22Rv1 (cell line): ENCODE results near the gene LIN9.

Experiments
- H3K27ac ChIP-seq: fragments of 450-650 bp; 2 replicates; pipeline ENCODE4 v1.5.1; 2017
- ZFX ChIP-seq: fragments of 450-650 bp; IDR thresholded peaks from 2 replicates; pipeline ENCODE4 v1.6.1; 2017; ENCODE audit warnings: antibody characterized with exemption, borderline replicate concordance
- TF ChIP-seq, protein P1 (sequence below): fragments of 450-650 bp; IDR thresholded peaks from 2 replicates; pipeline ENCODE4 v1.5.1; 2017; ENCODE audit warnings: mild to moderate bottlenecking

LIN9 gene

DNA sequence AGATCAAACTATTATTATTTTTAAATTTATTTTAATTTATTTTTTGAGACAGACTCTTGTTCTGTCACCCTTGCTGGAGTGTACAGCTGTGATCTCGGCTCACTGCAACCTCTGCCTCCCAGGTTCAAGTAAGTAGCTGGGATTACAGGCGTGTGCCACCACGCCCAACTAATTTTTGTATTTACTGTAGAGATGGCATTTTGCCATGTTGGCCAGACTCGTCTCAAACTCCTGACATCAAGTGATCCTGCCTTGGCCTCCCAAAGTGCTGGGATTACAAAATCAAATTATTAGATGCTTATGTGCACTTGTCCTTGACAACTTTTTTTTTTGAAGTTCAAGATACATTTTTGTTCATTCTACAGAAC, 15.4 kb downstream of the LIN9 start:
- no peak overlapping the region for H3K27ac ChIP-seq
- no peak for TF ChIP-seq ZFX
- TF ChIP-seq, protein P1, sequence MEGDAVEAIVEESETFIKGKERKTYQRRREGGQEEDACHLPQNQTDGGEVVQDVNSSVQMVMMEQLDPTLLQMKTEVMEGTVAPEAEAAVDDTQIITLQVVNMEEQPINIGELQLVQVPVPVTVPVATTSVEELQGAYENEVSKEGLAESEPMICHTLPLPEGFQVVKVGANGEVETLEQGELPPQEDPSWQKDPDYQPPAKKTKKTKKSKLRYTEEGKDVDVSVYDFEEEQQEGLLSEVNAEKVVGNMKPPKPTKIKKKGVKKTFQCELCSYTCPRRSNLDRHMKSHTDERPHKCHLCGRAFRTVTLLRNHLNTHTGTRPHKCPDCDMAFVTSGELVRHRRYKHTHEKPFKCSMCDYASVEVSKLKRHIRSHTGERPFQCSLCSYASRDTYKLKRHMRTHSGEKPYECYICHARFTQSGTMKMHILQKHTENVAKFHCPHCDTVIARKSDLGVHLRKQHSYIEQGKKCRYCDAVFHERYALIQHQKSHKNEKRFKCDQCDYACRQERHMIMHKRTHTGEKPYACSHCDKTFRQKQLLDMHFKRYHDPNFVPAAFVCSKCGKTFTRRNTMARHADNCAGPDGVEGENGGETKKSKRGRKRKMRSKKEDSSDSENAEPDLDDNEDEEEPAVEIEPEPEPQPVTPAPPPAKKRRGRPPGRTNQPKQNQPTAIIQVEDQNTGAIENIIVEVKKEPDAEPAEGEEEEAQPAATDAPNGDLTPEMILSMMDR, result no peak

DNA sequence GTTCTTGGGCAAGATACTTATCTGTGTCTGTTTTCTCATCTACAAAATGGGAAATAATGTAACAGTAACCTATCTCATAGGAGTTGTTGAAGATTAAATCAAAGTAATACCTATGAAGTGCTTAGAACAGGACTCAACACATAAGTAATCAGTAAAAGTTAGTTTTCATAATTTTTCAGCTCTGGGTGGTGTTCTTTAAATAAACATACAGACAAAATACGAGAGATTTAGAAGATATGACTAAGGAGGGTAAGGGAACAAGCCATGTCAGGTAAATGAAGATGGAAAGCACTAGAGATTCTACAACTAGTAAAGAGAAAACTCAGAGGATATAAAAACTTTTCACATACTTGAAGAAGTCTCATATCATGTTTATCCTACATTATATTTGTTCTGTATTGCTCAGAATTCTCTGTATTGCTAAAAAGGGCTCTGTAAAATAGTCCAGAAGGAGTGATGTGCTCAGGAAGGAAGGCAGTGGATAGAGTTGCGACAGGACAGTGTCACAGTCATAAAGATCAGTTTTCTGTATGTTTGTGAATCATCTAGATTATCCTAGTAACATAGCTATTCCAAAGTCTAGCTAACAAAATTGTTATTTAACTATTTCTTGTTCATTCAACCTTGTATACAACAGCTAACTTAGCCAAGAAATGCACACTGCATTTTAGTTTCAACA, 16.0 kb downstream of the LIN9 start:
- TF ChIP-seq ZFX, result no peak
- TF ChIP-seq, protein P1, result no peak
- no peak overlapping the region for H3K27ac ChIP-seq

GRCh38 chr1:226287587-226287986, 21.4 kb downstream of the LIN9 start:
- TF ChIP-seq, protein P1, result no peak
- TF ChIP-seq ZFX, result no peak
- no peak overlapping the region for H3K27ac ChIP-seq

GRCh38 chr1:226281058-226281457, 27.9 kb downstream of the LIN9 start:
- H3K27ac ChIP-seq, result no peak overlapping the region
- TF ChIP-seq, protein P1, result no peak
- TF ChIP-seq ZFX, result no peak

DNA sequence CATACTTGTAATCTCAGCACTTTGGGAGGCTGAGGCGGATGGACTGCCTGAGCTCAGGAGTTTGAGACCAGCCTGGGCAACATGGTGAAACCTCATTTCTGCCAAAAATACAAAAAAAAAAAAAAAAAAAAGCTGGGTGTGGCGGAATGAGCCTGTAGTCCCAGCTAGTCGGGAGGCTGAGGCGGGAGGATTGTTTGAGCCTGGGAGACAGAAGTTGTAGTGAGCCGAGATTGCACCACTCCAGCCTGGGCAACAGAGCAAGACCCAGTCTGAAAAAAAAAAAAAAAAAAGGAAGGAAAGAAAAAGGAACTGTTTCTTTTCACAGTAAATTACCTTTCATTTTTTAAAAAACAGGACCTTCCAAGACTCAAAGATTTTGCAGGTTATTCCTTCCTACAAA, 29.5 kb downstream of the LIN9 start:
- no peak overlapping the region for H3K27ac ChIP-seq
- TF ChIP-seq, protein P1, result no peak
- TF ChIP-seq ZFX, result no peak

GRCh38 chr1:226277897-226278296, 31.1 kb downstream of the LIN9 start:
- H3K27ac ChIP-seq, result no peak overlapping the region
- TF ChIP-seq ZFX, result no peak
- TF ChIP-seq, protein P1, result no peak

DNA sequence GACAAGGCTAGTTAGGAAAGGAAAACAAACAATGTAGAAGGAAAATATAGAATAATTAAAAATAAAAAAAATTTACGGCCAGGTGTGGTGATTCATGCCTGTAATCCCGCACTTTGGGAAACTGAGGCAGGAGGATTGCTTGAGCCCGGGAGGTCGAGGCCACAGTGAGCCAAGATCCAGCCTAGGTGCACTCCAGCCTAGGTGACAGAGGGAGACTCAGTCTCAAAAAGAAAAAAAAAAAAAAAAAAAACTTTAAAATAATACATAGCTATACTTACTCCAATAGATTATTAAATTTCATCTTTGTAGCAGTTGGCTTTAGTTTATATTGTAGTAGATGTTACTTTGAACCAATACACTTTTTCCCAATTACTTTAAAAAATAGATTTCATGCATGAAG, 32.0 kb downstream of the LIN9 start:
- TF ChIP-seq, protein P1, result no peak
- TF ChIP-seq ZFX, result no peak
- no peak overlapping the region for H3K27ac ChIP-seq
